Measurements from ENCODE around the gene GALNT10.

GALNT10 gene

DNA sequence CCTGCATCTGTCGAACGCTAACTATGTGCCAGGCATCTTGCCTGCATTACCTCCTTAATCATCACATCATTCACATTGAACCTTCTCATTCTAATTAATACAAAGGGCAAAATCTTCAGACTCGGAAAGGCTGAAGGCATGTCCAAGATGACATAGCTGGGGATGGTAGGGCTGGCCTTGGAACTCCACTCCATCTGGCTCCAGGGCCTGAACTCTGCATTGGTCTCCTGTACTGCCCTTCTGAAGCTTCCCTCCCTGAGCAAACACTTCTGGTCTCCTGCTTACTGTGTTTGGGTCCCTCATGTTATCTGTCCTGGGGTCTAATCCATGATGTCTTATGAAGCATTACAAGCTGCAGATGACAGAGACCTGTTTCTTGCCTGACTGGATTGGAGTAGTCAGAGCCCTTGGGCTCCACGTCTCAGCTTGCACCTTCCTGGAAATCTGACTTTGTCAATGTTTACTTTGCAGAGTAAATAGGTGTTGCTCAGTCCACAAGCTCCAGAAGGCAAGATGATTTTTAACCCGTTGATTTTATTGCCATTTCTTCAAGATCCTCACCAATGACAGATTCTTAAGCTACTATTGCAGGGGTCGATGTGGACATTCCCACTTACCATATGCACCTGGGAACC, 106.1 kb downstream of the GALNT10 start:
- TF ChIP-seq, protein P1, sequence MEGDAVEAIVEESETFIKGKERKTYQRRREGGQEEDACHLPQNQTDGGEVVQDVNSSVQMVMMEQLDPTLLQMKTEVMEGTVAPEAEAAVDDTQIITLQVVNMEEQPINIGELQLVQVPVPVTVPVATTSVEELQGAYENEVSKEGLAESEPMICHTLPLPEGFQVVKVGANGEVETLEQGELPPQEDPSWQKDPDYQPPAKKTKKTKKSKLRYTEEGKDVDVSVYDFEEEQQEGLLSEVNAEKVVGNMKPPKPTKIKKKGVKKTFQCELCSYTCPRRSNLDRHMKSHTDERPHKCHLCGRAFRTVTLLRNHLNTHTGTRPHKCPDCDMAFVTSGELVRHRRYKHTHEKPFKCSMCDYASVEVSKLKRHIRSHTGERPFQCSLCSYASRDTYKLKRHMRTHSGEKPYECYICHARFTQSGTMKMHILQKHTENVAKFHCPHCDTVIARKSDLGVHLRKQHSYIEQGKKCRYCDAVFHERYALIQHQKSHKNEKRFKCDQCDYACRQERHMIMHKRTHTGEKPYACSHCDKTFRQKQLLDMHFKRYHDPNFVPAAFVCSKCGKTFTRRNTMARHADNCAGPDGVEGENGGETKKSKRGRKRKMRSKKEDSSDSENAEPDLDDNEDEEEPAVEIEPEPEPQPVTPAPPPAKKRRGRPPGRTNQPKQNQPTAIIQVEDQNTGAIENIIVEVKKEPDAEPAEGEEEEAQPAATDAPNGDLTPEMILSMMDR (IDR thresholded peaks at IDR 0.05; ENCODE audit: low read depth, low read length), result no peak
- DNase-seq (ENCODE audit: extremely low read depth, low read depth), result no peak

DNA sequence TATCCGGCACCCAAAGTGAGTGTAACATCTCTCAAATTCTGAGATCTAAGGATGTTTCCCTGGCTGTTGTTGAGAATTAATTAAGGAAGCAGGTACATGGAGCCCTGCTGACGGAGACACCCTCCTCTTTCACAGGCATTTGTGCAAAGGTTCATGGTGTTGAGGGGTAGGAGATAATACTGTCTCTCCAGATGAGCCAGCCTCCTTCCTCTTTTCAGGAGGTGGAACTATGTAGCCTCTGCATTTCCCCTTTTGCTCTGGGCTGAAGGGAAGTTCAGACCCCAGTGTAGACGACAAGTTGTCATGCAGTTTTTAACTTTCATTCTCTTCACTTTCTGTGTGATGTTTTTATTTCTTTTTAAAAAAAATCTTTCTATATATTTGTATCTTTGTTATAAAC, 107.5 kb downstream of the GALNT10 start:
- TF ChIP-seq, protein P1 (IDR thresholded peaks at IDR 0.05; ENCODE audit: low read depth, low read length), result no peak
- no peak for DNase-seq (ENCODE audit: extremely low read depth, low read depth)

DNA sequence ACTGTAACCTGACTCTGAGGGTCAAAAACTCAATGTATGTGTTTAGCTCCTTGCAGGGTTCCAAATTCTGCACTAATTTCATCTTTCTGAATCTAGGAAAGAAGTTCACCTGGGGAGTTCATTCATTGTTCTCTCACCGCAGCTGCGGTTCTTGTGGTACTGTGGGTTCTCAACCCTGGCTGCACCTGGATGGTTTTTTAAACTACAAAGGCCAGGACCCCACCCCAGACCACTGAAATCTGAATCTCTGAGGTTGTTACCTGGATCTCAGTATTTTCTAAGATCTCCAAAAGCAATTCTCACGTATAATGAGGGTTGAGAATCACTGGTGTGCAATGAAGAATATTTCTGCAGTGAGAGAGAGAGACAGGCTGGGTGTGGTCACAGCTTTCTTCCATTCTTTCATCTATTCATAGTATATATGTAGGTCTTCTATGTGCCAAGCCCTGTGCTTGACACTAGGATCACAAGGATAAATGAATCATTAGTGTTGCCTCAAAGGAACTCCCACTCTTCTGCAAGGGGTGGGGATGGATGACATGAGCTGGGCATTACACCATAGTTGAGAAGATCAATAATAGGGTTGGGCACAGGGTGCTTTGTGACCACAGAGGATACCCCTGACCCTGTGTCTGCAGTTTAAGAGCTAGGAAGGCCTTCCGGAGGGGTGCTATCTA, 109.8 kb downstream of the GALNT10 start:
- TF ChIP-seq, protein P1 (IDR thresholded peaks at IDR 0.05; ENCODE audit: low read depth, low read length), result no peak
- DNase-seq (ENCODE audit: extremely low read depth, low read depth), result no peak

DNA sequence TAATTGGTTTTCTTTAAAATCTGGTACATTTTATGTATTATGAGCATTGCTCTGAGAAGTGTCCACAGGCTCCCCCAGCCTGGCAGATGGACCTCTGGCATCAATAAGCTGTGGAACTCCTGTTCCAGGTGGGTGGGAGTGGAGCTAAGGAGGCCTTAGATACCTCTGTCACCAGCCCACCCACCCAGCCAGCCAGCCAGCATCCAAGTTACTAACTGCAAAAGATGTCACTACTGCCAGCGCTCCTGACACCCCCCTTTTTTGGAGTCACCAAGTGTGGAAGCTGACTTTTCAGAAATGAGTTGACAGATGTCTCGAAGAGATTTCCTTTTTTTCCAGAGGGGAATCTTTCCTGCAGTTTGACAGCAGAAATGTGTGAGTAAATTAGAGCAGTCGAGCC, 111.2 kb downstream of the GALNT10 start:
- TF ChIP-seq, protein P1 (IDR thresholded peaks at IDR 0.05; ENCODE audit: low read depth, low read length), result no peak
- DNase-seq (ENCODE audit: extremely low read depth, low read depth), result no peak

DNA sequence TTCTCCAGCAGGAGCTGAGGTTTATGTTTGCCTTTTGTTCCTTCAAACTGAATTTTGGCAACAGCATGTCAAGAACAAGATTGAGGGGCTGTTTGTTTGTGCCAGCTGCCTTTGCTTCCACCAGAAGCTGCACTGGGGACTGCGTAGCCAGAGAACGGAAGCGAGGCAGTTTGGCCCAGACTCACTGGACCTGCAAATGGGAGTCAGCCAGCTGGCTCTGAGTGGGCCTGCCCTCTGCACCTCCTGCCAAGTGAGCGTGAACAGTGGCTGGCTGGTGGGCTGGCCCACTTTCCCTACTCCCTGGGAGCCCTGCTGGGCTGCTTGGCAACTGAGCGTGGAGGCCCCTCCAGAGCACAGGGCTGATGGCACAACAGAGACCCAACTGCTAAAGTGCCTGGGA, 111.6 kb downstream of the GALNT10 start:
- no peak for DNase-seq (ENCODE audit: extremely low read depth, low read depth)

DNA sequence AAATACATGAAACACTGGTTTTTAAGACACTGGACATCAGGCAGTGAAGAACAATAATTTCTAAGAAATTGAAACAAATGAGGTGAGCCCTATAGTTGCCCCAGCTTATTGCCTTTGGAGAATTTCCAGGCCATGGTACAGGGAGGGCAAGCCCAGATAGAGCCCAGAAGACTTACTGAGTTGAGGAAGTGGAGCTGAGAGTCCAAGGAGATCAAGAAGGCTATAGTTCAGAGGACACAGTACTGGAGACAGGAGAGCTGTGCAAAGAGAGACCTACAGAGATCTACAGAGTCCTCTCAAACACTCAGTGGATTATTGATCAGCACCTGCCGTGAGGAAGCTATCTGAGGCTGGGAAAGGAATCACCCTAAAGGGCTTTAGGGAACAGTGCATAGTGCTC, 112.6 kb downstream of the GALNT10 start:
- no peak for DNase-seq (ENCODE audit: extremely low read depth, low read depth)
- TF ChIP-seq, protein P1 (IDR thresholded peaks at IDR 0.05; ENCODE audit: low read depth, low read length), result no peak

More for the DNA sequence above, 111.6 kb downstream of the GALNT10 start:
- TF ChIP-seq, protein P1 (IDR thresholded peaks at IDR 0.05; ENCODE audit: low read depth, low read length), result no peak
